C4-2B (cell line): ENCODE data around the gene C3orf52.
"Not testable (repeated sequence)": the region's sequence is repeated elsewhere in the genome, so short reads cannot be mapped to it uniquely, and the experiment has no call there.

Source experiments
- H3K27ac ChIP-seq: fragments of 450-650 bp; 2 replicates; pipeline ENCODE4 v1.5.1; 2017
- CTCF ChIP-seq: fragments of 450-650 bp; conservative IDR thresholded peaks from 2 replicates; pipeline ENCODE4 v1.5.1; 2017; ENCODE audit warnings: mild to moderate bottlenecking
- ZFX ChIP-seq: fragments of 450-650 bp; IDR thresholded peaks from 2 replicates; pipeline ENCODE4 v1.6.1; 2017

C3orf52 gene

GRCh38 chr3:112048911-112049310 is 37.3 kb upstream of the C3orf52 start:
- no peak for TF ChIP-seq CTCF
- no peak for TF ChIP-seq ZFX
- no peak overlapping the region for H3K27ac ChIP-seq

- H3K27ac ChIP-seq: no peak overlapping the region
- TF ChIP-seq ZFX (no peak), CTCF (no peak)
These were observed 33.0 kb upstream of the C3orf52 start for GRCh38 chr3:112053229-112053628.

GRCh38 chr3:112056451-112056929 is 29.7 kb upstream of the C3orf52 start:
- TF ChIP-seq ZFX (no peak), CTCF (no peak)
- no peak overlapping the region for H3K27ac ChIP-seq

- TF ChIP-seq ZFX (no peak), CTCF (no peak)
These were observed 26.7 kb upstream of the C3orf52 start for GRCh38 chr3:112059497-112059896.

GRCh38 chr3:112061152-112061551 is 25.0 kb upstream of the C3orf52 start:
- no peak overlapping the region for H3K27ac ChIP-seq
- TF ChIP-seq ZFX (no peak), CTCF (no peak)

More at GRCh38 chr3:112059497-112059896, 26.7 kb upstream of the C3orf52 start:
- H3K27ac ChIP-seq: peak overlapping the region; percentile 16; the same call in 1 of the 2 replicates

GRCh38 chr3:112072387-112073060 is 13.7 kb upstream of the C3orf52 start:
- not testable (repeated sequence) for H3K27ac ChIP-seq

GRCh38 chr3:112074006-112074405 is 12.2 kb upstream of the C3orf52 start:
- H3K27ac ChIP-seq: no peak overlapping the region
- TF ChIP-seq CTCF (no peak), ZFX (no peak)
